ENCODE results near the gene PDIA4. TPM values are rescaled to one million over a fixed set of nuclear protein-coding genes. Genes with fewer than 3 reads are reported as not detected.

The PDIA4 gene
- total RNA-seq (2022) (191 and 215 TPM in 2 replicates), Bru-seq, nascent RNA (percentile 77 among the genes with signal in this experiment), BruChase-seq, experiment 1, labeled RNA remaining after a 6-hour chase (percentile 95 among the genes with signal in this experiment), BruChase-seq, experiment 2, labeled RNA remaining after a 2-hour chase (percentile 89 among the genes with signal in this experiment)
- long read RNA-seq, transcript PDIA4-203 (3 exons, 632 nt) = minor isoform, 8 of 1,017 reads
- long read RNA-seq, transcript PDIA4-201 (10 exons, 2,903 nt) = major isoform, 864 of 1,017 reads
- long read RNA-seq, partial matches to known transcripts = 55 of 1,017 reads
- long read RNA-seq, other reads (novel, unspliced or antisense) = 90 of 1,017 reads

- Mint-ChIP-seq H3K4me3 (ENCODE audit: unreplicated experiment) (peak within 1 kb of the TSS; percentile 94), H3K36me3 (ENCODE audit: insufficient read depth, unreplicated experiment) (peaks cover 13% of the 10 kb centered on the region), H3K9me3 (ENCODE audit: unreplicated experiment) (no peaks in the 10 kb centered on the region), H3K4me1 (ENCODE audit: insufficient read depth, unreplicated experiment) (peaks cover 20% of the 10 kb centered on the region), H3K27ac (ENCODE audit: low read depth, unreplicated experiment) (peak within 1 kb of the TSS; percentile 95), H3K27me3 (ENCODE audit: insufficient read depth, unreplicated experiment) (no peaks in the 10 kb centered on the region)
- DNase-seq (ENCODE audit: unreplicated experiment) = peak; percentile 99
- BruUV-seq (replicated peaks) = no TSS peak
- intact Hi-C loops (cut with micrococcal nuclease) = loop anchor here (1.0 kb wide), 1 partner anchor 37 kb away; no protein-coding TSS in a partner anchor
- POLR2A ChIA-PET = interaction anchor here (0.7 to 4.1 kb wide), 14 partner anchors 20 to 146 kb away, joined by 3 to 48 read pairs (median 6); partner anchors contain the start of genes ZNF425 and ZNF786
- TF ChIP-seq CTCF (IDR thresholded peaks at IDR 0.05; ENCODE audit: unreplicated experiment) = no peak
- CTCF ChIA-PET = interaction anchor here (0.6 to 3.6 kb wide), 8 partner anchors 9 to 235 kb away, joined by 3 to 21 read pairs (median 3); no protein-coding TSS in a partner anchor
Measured at GRCh38 chr7:149028346-149029109, at the start of gene PDIA4. Gene PDIA4, minus strand, starts transcription at chr7:149028505. Its CDS starts 97 bp downstream, at chr7:149028408.

GRCh38 chr7:149077594-149077993 is 49.3 kb upstream of the PDIA4 start:
- no peaks in the 10 kb centered on the region for H3K27me3 Mint-ChIP-seq (ENCODE audit: insufficient read depth, unreplicated experiment)
- ChIA-PET POLR2A (interaction anchor here (1.2 kb wide), 1 partner anchor 12 kb away, joined by 3 read pairs; no protein-coding TSS in a partner anchor), CTCF (interaction anchor here (1.0 to 1.1 kb wide), 2 partner anchors 11 to 12 kb away, joined by 3 read pairs; no protein-coding TSS in a partner anchor)
- intact Hi-C loops (cut with micrococcal nuclease) = no loop called here
- H3K36me3 Mint-ChIP-seq (ENCODE audit: insufficient read depth, unreplicated experiment) = peaks cover 14% of the 10 kb centered on the region
- no TSS peak for BruUV-seq (replicated peaks)
- DNase-seq (ENCODE audit: unreplicated experiment) = no peak
- peaks cover 6% of the 10 kb centered on the region for H3K4me1 Mint-ChIP-seq (ENCODE audit: insufficient read depth, unreplicated experiment)
- no peak overlapping the region for H3K4me3 Mint-ChIP-seq (ENCODE audit: unreplicated experiment)
- TF ChIP-seq CTCF (IDR thresholded peaks at IDR 0.05; ENCODE audit: unreplicated experiment) = no peak
- no peaks in the 10 kb centered on the region for H3K9me3 Mint-ChIP-seq (ENCODE audit: unreplicated experiment)
- no peak overlapping the region for H3K27ac Mint-ChIP-seq (ENCODE audit: low read depth, unreplicated experiment)

GRCh38 chr7:149075286-149075685 is 47.0 kb upstream of the PDIA4 start:
- Mint-ChIP-seq H3K27me3 (ENCODE audit: insufficient read depth, unreplicated experiment) (no peaks in the 10 kb centered on the region), H3K27ac (ENCODE audit: low read depth, unreplicated experiment) (peak overlapping the region; percentile 71), H3K4me3 (ENCODE audit: unreplicated experiment) (no peak overlapping the region), H3K36me3 (ENCODE audit: insufficient read depth, unreplicated experiment) (peaks cover 24% of the 10 kb centered on the region), H3K9me3 (ENCODE audit: unreplicated experiment) (no peaks in the 10 kb centered on the region), H3K4me1 (ENCODE audit: insufficient read depth, unreplicated experiment) (peaks cover 6% of the 10 kb centered on the region)
- intact Hi-C loops (cut with micrococcal nuclease) = no loop called here
- DNase-seq (ENCODE audit: unreplicated experiment) = no peak
- CTCF ChIA-PET = interaction anchor here (0.5 to 1.2 kb wide), 5 partner anchors 10 to 382 kb away, joined by 3 to 5 read pairs (median 3); no protein-coding TSS in a partner anchor
- BruUV-seq (replicated peaks) = no TSS peak
- POLR2A ChIA-PET = interaction anchor here (0.8 to 3.8 kb wide), 3 partner anchors 10 to 21 kb away, joined by 3 to 33 read pairs (median 3); no protein-coding TSS in a partner anchor
- no peak for TF ChIP-seq CTCF (IDR thresholded peaks at IDR 0.05; ENCODE audit: unreplicated experiment)
